ACHN (cell line): ENCODE data around the gene NTM.

Source experiments
- DNase-seq: peaks from one replicate; pipeline ENCODE4 v3.0.0-alpha.2; 2015
- in situ Hi-C: cut with HindIII; loops from 2 replicates; pipeline ENCODE4 v1.10.0; 2017; ENCODE audit warnings: low sequenced_read_pairs, low pct_ligation_motif_present, low pct_unique_long_range_greater_than_20kb

The NTM gene

GRCh38 chr11:131746201-131746600 is 375.8 kb downstream of the NTM start:
- no peak for DNase-seq
- in situ Hi-C loops = no loop called here

- in situ Hi-C loops = no loop called here
- DNase-seq = peak; percentile 47
Measured at GRCh38 chr11:131748151-131749050, 378.0 kb downstream of the NTM start.

GRCh38 chr11:131749101-131749500 is 378.7 kb downstream of the NTM start:
- in situ Hi-C loops = no loop called here
- DNase-seq = no peak

- in situ Hi-C loops = no loop called here
Measured at GRCh38 chr11:131750152-131750551, 379.7 kb downstream of the NTM start.

GRCh38 chr11:131750692-131751091 is 380.3 kb downstream of the NTM start:
- no peak for DNase-seq
- in situ Hi-C loops = no loop called here

More at GRCh38 chr11:131750152-131750551, 379.7 kb downstream of the NTM start:
- no peak for DNase-seq

GRCh38 chr11:131754671-131755070 is 384.3 kb downstream of the NTM start:
- no peak for DNase-seq
- in situ Hi-C loops = no loop called here

- DNase-seq = no peak
- in situ Hi-C loops = no loop called here
Measured at GRCh38 chr11:131756479-131757110, 386.2 kb downstream of the NTM start.

- in situ Hi-C loops = no loop called here
- DNase-seq = no peak
Measured at GRCh38 chr11:131758726-131759125, 388.3 kb downstream of the NTM start.

GRCh38 chr11:131759140-131759539 is 388.7 kb downstream of the NTM start:
- no peak for DNase-seq
- in situ Hi-C loops = no loop called here

- in situ Hi-C loops = no loop called here
- no peak for DNase-seq
Measured at GRCh38 chr11:131760091-131761061, 390.0 kb downstream of the NTM start.

GRCh38 chr11:131762346-131763110 is 392.1 kb downstream of the NTM start:
- DNase-seq = no peak
- in situ Hi-C loops = no loop called here

GRCh38 chr11:131763193-131763890 is 392.9 kb downstream of the NTM start:
- in situ Hi-C loops = no loop called here
- DNase-seq = no peak

GRCh38 chr11:131764126-131764525 is 393.7 kb downstream of the NTM start:
- DNase-seq = no peak
- in situ Hi-C loops = no loop called here

GRCh38 chr11:131764649-131765048 is 394.2 kb downstream of the NTM start:
- no peak for DNase-seq
- in situ Hi-C loops = no loop called here

GRCh38 chr11:131766637-131767036 is 396.2 kb downstream of the NTM start:
- no peak for DNase-seq
- in situ Hi-C loops = no loop called here

- no peak for DNase-seq
- in situ Hi-C loops = no loop called here
Measured at GRCh38 chr11:131767421-131767820, 397.0 kb downstream of the NTM start.

GRCh38 chr11:131770801-131771200 is 400.4 kb downstream of the NTM start:
- in situ Hi-C loops = no loop called here
- no peak for DNase-seq

GRCh38 chr11:131771471-131771870 is 401.1 kb downstream of the NTM start:
- in situ Hi-C loops = no loop called here
- no peak for DNase-seq
